NB4 (cell line): ENCODE results near the gene LEP.

Experiments used
- MYC ChIP-seq: IDR thresholded peaks from 2 replicates; pipeline ENCODE4 v1.6.1; 2011; ENCODE audit warnings: low read depth, low read length
- POLR2A ChIP-seq: IDR thresholded peaks from 2 replicates; pipeline ENCODE4 v1.6.1; 2011; ENCODE audit warnings: mild to moderate bottlenecking; ENCODE audit not compliant: insufficient read length; ENCODE audit errors: extremely low read depth
- TF ChIP-seq, protein P1 (sequence below): IDR thresholded peaks from one replicate; pipeline ENCODE4 v1.5.1; 2012; ENCODE audit warnings: low read depth, low read length
- TF ChIP-seq, protein P2 (sequence below): IDR thresholded peaks from 2 replicates; pipeline ENCODE4 v1.6.1; 2011; ENCODE audit warnings: low read depth, low read length

DNA sequence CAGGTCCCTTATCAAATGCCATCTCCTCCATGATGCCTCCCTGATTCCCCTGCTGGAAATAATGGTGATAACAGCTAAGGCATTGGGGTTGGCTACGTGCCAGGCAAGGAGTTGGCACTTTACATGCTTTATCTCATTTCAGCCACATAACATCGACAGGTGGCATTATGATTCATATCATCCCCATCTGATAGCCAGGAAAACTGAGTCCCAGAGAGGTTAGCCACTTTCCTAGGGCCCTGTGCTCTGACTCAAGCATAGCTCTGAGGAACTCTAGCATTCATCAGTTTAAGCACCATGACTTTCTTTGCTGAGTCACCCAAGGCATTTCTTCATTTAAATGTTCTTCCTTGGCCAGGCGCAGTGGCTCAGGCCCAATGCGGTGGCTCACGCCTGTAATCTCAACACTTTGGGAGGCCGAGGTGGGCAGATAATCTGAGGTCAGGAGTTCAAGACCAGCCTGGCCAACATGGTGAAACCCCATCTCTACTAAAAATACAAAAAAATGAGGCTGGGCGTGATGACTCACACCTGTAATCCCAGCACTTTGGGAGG lies 6.6 kb downstream of the LEP start:
- TF ChIP-seq, protein P1, sequence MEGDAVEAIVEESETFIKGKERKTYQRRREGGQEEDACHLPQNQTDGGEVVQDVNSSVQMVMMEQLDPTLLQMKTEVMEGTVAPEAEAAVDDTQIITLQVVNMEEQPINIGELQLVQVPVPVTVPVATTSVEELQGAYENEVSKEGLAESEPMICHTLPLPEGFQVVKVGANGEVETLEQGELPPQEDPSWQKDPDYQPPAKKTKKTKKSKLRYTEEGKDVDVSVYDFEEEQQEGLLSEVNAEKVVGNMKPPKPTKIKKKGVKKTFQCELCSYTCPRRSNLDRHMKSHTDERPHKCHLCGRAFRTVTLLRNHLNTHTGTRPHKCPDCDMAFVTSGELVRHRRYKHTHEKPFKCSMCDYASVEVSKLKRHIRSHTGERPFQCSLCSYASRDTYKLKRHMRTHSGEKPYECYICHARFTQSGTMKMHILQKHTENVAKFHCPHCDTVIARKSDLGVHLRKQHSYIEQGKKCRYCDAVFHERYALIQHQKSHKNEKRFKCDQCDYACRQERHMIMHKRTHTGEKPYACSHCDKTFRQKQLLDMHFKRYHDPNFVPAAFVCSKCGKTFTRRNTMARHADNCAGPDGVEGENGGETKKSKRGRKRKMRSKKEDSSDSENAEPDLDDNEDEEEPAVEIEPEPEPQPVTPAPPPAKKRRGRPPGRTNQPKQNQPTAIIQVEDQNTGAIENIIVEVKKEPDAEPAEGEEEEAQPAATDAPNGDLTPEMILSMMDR, result no peak
- no peak for TF ChIP-seq POLR2A
- no peak for TF ChIP-seq MYC
- TF ChIP-seq, protein P2, sequence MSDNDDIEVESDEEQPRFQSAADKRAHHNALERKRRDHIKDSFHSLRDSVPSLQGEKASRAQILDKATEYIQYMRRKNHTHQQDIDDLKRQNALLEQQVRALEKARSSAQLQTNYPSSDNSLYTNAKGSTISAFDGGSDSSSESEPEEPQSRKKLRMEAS, result no peak
